ENCODE measurements around the gene LYPD1. TPM values are rescaled to one million over a fixed set of nuclear protein-coding genes. Genes with fewer than 3 reads are reported as not detected.

The LYPD1 gene
- total and polyA plus RNA-seq, 4 donors, result 0.17 to 0.65 (median 0.46) TPM

DNA sequence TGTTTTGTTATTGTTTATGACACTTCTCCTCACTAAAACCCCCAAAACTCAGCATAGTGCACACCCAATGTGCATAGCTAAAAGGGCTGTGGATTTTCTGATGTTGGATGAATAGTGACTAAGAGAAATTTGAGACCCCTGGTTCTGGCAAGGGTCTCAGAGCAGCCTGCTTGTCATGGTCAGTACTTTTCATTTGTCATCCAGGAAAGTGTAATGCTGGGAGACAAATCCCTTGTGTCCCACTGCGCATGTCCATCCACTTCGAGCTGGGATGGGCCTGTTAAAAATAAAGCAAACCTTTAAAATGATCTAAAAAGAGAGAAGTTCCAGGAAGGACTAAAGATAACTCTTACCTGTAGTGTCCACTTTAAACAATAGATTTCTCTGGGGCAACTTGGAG is 46.9 kb upstream of the LYPD1 start:
- WGBS, result 97% methylated on average over 2 of the region's 2 CpGs
- H3K27me3 ChIP-seq (ENCODE audit: control insufficient read depth in 4 of 4, insufficient read depth in 4 of 4, low read length in 3 of 4), result no peaks in the 10 kb centered on the region

DNA sequence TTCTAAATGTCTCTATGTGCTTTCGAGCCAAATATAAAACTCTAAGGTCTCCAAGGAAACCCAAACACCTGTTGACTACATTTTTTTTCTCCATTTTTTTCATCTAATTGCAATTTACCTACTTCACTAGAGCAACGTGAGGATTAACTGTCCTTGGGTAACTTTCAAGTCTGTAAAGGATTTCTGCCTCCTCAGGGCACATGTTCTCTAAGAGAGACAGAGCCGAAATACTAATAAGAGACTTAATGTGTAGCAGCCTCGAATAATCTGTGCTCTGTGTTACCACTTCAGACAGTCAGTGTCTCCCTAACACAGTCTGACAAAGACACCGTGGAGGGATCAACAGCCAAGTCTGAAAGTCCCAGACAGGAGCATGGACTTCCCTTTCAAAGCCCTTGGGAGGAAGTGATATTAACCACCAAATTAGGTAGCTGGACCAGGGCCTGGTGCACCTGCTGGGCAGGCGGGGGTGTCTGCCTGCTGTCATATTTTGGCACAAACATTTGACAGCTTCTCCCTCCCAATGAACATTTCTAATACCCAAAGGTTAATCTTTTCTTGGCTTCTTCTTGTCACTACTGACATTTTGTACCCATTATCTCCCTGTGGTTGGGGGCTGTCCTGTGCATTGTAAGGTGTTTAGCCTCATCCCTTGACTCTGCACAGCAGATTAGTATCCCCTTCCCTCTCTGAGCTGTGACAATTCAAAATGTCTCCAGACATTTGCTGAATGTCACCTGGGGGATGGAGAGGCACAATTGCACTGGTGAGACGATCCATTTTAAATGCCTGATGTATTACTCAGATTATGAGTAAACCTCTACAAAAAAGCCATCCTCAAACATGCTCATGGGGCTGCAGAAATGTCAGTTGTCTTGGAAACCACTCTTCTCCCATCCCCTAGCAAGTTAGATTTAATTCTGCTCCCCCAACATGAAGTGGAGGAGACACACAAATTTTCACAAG is 45.7 kb upstream of the LYPD1 start:
- no peak overlapping the region for H3K27ac ChIP-seq (ENCODE audit: low read depth in 1 of 2, low read length in 2 of 2)
- TF ChIP-seq EGR1 (IDR thresholded peaks at IDR 0.05; ENCODE audit: low read depth in 2 of 2) (no peak), TAF1 (conservative IDR thresholded peaks at IDR 0.05) (no peak), RAD21 (IDR thresholded peaks at IDR 0.05) (no peak), YY1 (IDR thresholded peaks at IDR 0.05) (no peak), HNF4G (IDR thresholded peaks at IDR 0.05) (no peak), FOXA2 (IDR thresholded peaks at IDR 0.05) (no peak)
- TF ChIP-seq, protein P1, sequence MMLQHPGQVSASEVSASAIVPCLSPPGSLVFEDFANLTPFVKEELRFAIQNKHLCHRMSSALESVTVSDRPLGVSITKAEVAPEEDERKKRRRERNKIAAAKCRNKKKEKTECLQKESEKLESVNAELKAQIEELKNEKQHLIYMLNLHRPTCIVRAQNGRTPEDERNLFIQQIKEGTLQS (IDR thresholded peaks at IDR 0.05), result no peak
- no peak overlapping the region for H3K4me3 ChIP-seq (ENCODE audit: low read depth in 1 of 3, low read length in 3 of 3)
- 90% methylated on average over 7 of the region's 7 CpGs for WGBS
- no peaks in the 10 kb centered on the region for H3K4me1 ChIP-seq (ENCODE audit: control insufficient read depth in 4 of 4, insufficient read depth in 4 of 4, low read length in 3 of 4)
- no peak for DNase-seq (ENCODE audit: low spot score)
- no peaks in the 10 kb centered on the region for H3K27me3 ChIP-seq (ENCODE audit: control insufficient read depth in 4 of 4, insufficient read depth in 4 of 4, low read length in 3 of 4)
- no peak overlapping the region for H3K9ac ChIP-seq (ENCODE audit: low read depth in 1 of 2, low read length in 2 of 2)
- H3K9me3 ChIP-seq (ENCODE audit: control insufficient read depth in 4 of 4, low read length in 3 of 4), result no peaks in the 10 kb centered on the region
- no peaks in the 10 kb centered on the region for H3K36me3 ChIP-seq (ENCODE audit: control insufficient read depth in 4 of 4, insufficient read depth in 3 of 4, low read depth in 1 of 4, low read length in 3 of 4)

More for the DNA sequence above, 46.9 kb upstream of the LYPD1 start:
- Histone ChIP-seq H3K36me3 (ENCODE audit: control insufficient read depth in 4 of 4, insufficient read depth in 3 of 4, low read depth in 1 of 4, low read length in 3 of 4) (no peaks in the 10 kb centered on the region), H3K9me3 (ENCODE audit: control insufficient read depth in 4 of 4, low read length in 3 of 4) (no peaks in the 10 kb centered on the region), H3K4me1 (ENCODE audit: control insufficient read depth in 4 of 4, insufficient read depth in 4 of 4, low read length in 3 of 4) (no peaks in the 10 kb centered on the region), H3K4me3 (ENCODE audit: low read depth in 1 of 3, low read length in 3 of 3) (no peak overlapping the region), H3K27ac (ENCODE audit: low read depth in 1 of 2, low read length in 2 of 2) (no peak overlapping the region), H3K9ac (ENCODE audit: low read depth in 1 of 2, low read length in 2 of 2) (no peak overlapping the region)
- DNase-seq (ENCODE audit: low spot score), result no peak
- TF ChIP-seq, protein P2, sequence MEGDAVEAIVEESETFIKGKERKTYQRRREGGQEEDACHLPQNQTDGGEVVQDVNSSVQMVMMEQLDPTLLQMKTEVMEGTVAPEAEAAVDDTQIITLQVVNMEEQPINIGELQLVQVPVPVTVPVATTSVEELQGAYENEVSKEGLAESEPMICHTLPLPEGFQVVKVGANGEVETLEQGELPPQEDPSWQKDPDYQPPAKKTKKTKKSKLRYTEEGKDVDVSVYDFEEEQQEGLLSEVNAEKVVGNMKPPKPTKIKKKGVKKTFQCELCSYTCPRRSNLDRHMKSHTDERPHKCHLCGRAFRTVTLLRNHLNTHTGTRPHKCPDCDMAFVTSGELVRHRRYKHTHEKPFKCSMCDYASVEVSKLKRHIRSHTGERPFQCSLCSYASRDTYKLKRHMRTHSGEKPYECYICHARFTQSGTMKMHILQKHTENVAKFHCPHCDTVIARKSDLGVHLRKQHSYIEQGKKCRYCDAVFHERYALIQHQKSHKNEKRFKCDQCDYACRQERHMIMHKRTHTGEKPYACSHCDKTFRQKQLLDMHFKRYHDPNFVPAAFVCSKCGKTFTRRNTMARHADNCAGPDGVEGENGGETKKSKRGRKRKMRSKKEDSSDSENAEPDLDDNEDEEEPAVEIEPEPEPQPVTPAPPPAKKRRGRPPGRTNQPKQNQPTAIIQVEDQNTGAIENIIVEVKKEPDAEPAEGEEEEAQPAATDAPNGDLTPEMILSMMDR (IDR thresholded peaks at IDR 0.05; ENCODE audit: low read depth, low read length, missing input control), result no peak
- TF ChIP-seq, protein P3, sequence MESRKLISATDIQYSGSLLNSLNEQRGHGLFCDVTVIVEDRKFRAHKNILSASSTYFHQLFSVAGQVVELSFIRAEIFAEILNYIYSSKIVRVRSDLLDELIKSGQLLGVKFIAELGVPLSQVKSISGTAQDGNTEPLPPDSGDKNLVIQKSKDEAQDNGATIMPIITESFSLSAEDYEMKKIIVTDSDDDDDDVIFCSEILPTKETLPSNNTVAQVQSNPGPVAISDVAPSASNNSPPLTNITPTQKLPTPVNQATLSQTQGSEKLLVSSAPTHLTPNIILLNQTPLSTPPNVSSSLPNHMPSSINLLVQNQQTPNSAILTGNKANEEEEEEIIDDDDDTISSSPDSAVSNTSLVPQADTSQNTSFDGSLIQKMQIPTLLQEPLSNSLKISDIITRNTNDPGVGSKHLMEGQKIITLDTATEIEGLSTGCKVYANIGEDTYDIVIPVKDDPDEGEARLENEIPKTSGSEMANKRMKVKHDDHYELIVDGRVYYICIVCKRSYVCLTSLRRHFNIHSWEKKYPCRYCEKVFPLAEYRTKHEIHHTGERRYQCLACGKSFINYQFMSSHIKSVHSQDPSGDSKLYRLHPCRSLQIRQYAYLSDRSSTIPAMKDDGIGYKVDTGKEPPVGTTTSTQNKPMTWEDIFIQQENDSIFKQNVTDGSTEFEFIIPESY (IDR thresholded peaks at IDR 0.05), result no peak

DNA sequence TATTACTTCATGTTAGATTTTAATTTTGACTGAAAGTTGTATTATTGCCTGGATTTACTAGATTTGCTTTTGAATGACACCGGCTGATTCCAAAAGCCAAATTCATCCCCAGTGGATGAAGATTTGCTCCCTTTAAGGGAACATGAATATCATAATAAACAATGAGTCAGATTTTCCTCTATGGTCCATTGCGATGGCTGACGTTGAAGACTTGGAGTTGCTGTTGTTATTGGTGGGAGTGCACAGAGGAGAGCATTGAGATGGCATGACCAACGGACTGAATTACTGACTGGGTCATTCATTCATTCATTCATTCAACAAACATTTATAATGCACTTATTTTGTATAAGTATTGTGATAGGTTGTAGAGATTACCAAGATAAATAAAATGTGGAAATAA is 33.4 kb upstream of the LYPD1 start:
- Histone ChIP-seq H3K9me3 (ENCODE audit: control insufficient read depth in 4 of 4, low read length in 3 of 4) (no peaks in the 10 kb centered on the region), H3K27ac (ENCODE audit: low read depth in 1 of 2, low read length in 2 of 2) (no peak overlapping the region), H3K4me1 (ENCODE audit: control insufficient read depth in 4 of 4, insufficient read depth in 4 of 4, low read length in 3 of 4) (no peaks in the 10 kb centered on the region), H3K27me3 (ENCODE audit: control insufficient read depth in 4 of 4, insufficient read depth in 4 of 4, low read length in 3 of 4) (no peaks in the 10 kb centered on the region), H3K36me3 (ENCODE audit: control insufficient read depth in 4 of 4, insufficient read depth in 3 of 4, low read depth in 1 of 4, low read length in 3 of 4) (no peaks in the 10 kb centered on the region), H3K4me3 (ENCODE audit: low read depth in 1 of 3, low read length in 3 of 3) (no peak overlapping the region), H3K9ac (ENCODE audit: low read depth in 1 of 2, low read length in 2 of 2) (no peak overlapping the region)
- DNase-seq (ENCODE audit: low spot score), result no peak
- WGBS, result 85% methylated on average over 4 of the region's 4 CpGs
- TF ChIP-seq RXRA (IDR thresholded peaks at IDR 0.05) (no peak), NR2F2 (IDR thresholded peaks at IDR 0.05) (no peak), HNF4A (conservative IDR thresholded peaks at IDR 0.05) (no peak), EGR1 (IDR thresholded peaks at IDR 0.05; ENCODE audit: low read depth in 2 of 2) (no peak), RAD21 (IDR thresholded peaks at IDR 0.05) (no peak), HNF4G (IDR thresholded peaks at IDR 0.05) (no peak), YY1 (IDR thresholded peaks at IDR 0.05) (no peak), GABPA (IDR thresholded peaks at IDR 0.05 in 1 of 2, conservative IDR thresholded peaks at IDR 0.05 in 1 of 2) (no peak), JUND (IDR thresholded peaks at IDR 0.05) (no peak), TAF1 (conservative IDR thresholded peaks at IDR 0.05) (no peak)
- TF ChIP-seq, protein P4, sequence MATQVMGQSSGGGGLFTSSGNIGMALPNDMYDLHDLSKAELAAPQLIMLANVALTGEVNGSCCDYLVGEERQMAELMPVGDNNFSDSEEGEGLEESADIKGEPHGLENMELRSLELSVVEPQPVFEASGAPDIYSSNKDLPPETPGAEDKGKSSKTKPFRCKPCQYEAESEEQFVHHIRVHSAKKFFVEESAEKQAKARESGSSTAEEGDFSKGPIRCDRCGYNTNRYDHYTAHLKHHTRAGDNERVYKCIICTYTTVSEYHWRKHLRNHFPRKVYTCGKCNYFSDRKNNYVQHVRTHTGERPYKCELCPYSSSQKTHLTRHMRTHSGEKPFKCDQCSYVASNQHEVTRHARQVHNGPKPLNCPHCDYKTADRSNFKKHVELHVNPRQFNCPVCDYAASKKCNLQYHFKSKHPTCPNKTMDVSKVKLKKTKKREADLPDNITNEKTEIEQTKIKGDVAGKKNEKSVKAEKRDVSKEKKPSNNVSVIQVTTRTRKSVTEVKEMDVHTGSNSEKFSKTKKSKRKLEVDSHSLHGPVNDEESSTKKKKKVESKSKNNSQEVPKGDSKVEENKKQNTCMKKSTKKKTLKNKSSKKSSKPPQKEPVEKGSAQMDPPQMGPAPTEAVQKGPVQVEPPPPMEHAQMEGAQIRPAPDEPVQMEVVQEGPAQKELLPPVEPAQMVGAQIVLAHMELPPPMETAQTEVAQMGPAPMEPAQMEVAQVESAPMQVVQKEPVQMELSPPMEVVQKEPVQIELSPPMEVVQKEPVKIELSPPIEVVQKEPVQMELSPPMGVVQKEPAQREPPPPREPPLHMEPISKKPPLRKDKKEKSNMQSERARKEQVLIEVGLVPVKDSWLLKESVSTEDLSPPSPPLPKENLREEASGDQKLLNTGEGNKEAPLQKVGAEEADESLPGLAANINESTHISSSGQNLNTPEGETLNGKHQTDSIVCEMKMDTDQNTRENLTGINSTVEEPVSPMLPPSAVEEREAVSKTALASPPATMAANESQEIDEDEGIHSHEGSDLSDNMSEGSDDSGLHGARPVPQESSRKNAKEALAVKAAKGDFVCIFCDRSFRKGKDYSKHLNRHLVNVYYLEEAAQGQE (IDR thresholded peaks at IDR 0.05), result no peak
- TF ChIP-seq, protein P2 (IDR thresholded peaks at IDR 0.05; ENCODE audit: low read depth, low read length, missing input control), result no peak
- TF ChIP-seq, protein P5, sequence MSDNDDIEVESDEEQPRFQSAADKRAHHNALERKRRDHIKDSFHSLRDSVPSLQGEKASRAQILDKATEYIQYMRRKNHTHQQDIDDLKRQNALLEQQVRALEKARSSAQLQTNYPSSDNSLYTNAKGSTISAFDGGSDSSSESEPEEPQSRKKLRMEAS (IDR thresholded peaks at IDR 0.05), result no peak

Data from liver (tissue), 9 donors.